Sigmoid colon (tissue), 3 donors: ENCODE data around the gene ELFN1.

Source experiments
- CTCF ChIP-seq, 4 experiments: fragments of 450-650 bp in 3 of 4; fragments of 200-600 bp in 1 of 4; IDR thresholded peaks; one replicate each; pipeline ENCODE4 v1.5.1; 2016 to 2019; ENCODE audit warnings: antibody characterized with exemption in 4 of 4, mild to moderate bottlenecking in 3 of 4, moderate library complexity in 2 of 4
- POLR2A ChIP-seq, 2 donors: fragments of 450-650 bp; IDR thresholded peaks; one replicate each; pipeline ENCODE4 v1.6.1; 2016; ENCODE audit warnings: antibody characterized with exemption in 2 of 2, mild to moderate bottlenecking in 2 of 2, moderate library complexity in 2 of 2

- TF ChIP-seq POLR2A (IDR thresholded peaks at IDR 0.05) (no peak), CTCF (IDR thresholded peaks at IDR 0.05) (no peak)
These were observed 53.2 kb downstream of the ELFN1 start for GRCh38 chr7:1723254-1723653.
